SK-N-SH treated with all-trans-retinoic acid at 6 μM for 48 hours (cell line): Measurements from ENCODE around the gene LSR.

Source experiments
- ATAC-seq: fragments of 200-7000 bp; cut with Tn5 transposase; 3 replicates; pipeline ENCODE4 v1.9.1; 2020; ENCODE audit warnings: mild to moderate bottlenecking, moderate library complexity
- ARNTL ChIP-seq: fragments of 450-650 bp; formaldehyde crosslinking; IDR thresholded peaks from 2 replicates; pipeline ENCODE4 v1.5.0; 2020; ENCODE audit warnings: low read depth, mild to moderate bottlenecking, moderate library complexity, borderline replicate concordance
- BACH2 ChIP-seq: fragments of 250-450 bp; sonication (Bioruptor Pico); IDR thresholded peaks from 2 replicates; pipeline ENCODE4 v1.9.0; 2021; ENCODE audit warnings: mild to moderate bottlenecking, borderline replicate concordance
- CSRNP3 ChIP-seq: fragments of 250-450 bp; sonication (Bioruptor Pico); IDR thresholded peaks from 2 replicates; pipeline ENCODE4 v1.5.1; 2021; ENCODE audit warnings: mild to moderate bottlenecking, moderate library complexity
- ESRRG ChIP-seq: fragments of 250-450 bp; sonication (Bioruptor Pico); IDR thresholded peaks from 2 replicates; pipeline ENCODE4 v1.6.1; 2021; ENCODE audit warnings: mild to moderate bottlenecking
- GLIS3 ChIP-seq: fragments of 250-450 bp; sonication (Bioruptor Pico); IDR thresholded peaks from 2 replicates; pipeline ENCODE4 v1.5.0; 2020; ENCODE audit warnings: mild to moderate bottlenecking, moderate library complexity
- ISL1 ChIP-seq: fragments of 250-450 bp; sonication (Bioruptor Pico); IDR thresholded peaks from 2 replicates; pipeline ENCODE4 v2.1.2; 2022; ENCODE audit warnings: mild to moderate bottlenecking, moderate library complexity
- OSR1 ChIP-seq: fragments of 250-450 bp; sonication (Bioruptor Pico); IDR thresholded peaks from 2 replicates; pipeline ENCODE4 v1.8.0; 2022; ENCODE audit warnings: moderate library complexity, mild to moderate bottlenecking, inconsistent platforms
- POU6F1 ChIP-seq: fragments of 250-450 bp; sonication (Bioruptor Pico); IDR thresholded peaks from 2 replicates; pipeline ENCODE4 v1.8.0; 2021; ENCODE audit warnings: low read depth, mild to moderate bottlenecking, moderate library complexity, borderline replicate concordance
- PPARA ChIP-seq: fragments of 250-450 bp; sonication (Bioruptor Pico); IDR thresholded peaks from 2 replicates; pipeline ENCODE4 v1.5.0; 2020; ENCODE audit warnings: mild to moderate bottlenecking, borderline replicate concordance
- SNAI2 ChIP-seq: fragments of 250-450 bp; sonication (Bioruptor Pico); IDR thresholded peaks from 2 replicates; pipeline ENCODE4 v1.5.0; 2020; ENCODE audit warnings: mild to moderate bottlenecking, moderate library complexity
- TCF4 ChIP-seq: fragments of 250-450 bp; sonication (Bioruptor Pico); IDR thresholded peaks from 2 replicates; pipeline ENCODE4 v1.8.0; 2021; ENCODE audit warnings: mild to moderate bottlenecking, moderate library complexity, borderline replicate concordance
- TSHZ2 ChIP-seq: fragments of 250-450 bp; sonication (Bioruptor Pico); IDR thresholded peaks from 2 replicates; pipeline ENCODE4 v1.5.0; 2020; ENCODE audit warnings: mild to moderate bottlenecking, moderate library complexity
- ZC3H10 ChIP-seq: fragments of 250-450 bp; sonication (Bioruptor Pico); IDR thresholded peaks from 2 replicates; pipeline ENCODE4 v1.5.1; 2021; ENCODE audit warnings: mild to moderate bottlenecking, moderate library complexity
- ZFP3 ChIP-seq: fragments of 250-450 bp; sonication (Bioruptor Pico); IDR thresholded peaks from 2 replicates; pipeline ENCODE4 v1.5.0; 2020; ENCODE audit warnings: mild to moderate bottlenecking, moderate library complexity
- ZFP30 ChIP-seq: fragments of 450-650 bp; formaldehyde crosslinking; IDR thresholded peaks from 2 replicates; pipeline ENCODE4 v1.5.0; 2022; ENCODE audit warnings: mild to moderate bottlenecking, moderate library complexity
- ZNF70 ChIP-seq: fragments of 450-650 bp; formaldehyde crosslinking; IDR thresholded peaks from 2 replicates; pipeline ENCODE4 v1.5.0; 2020; ENCODE audit warnings: mild to moderate bottlenecking, moderate library complexity
- ZNF8 ChIP-seq: fragments of 450-650 bp; formaldehyde crosslinking; IDR thresholded peaks from 2 replicates; pipeline ENCODE4 v1.5.0; 2020; ENCODE audit warnings: mild to moderate bottlenecking, moderate library complexity
- TF ChIP-seq, protein P1 (sequence below): fragments of 250-450 bp; sonication (Bioruptor Pico); IDR thresholded peaks from 2 replicates; pipeline ENCODE4 v1.5.1; 2020; ENCODE audit warnings: low read depth, mild to moderate bottlenecking, moderate library complexity

The LSR gene

DNA sequence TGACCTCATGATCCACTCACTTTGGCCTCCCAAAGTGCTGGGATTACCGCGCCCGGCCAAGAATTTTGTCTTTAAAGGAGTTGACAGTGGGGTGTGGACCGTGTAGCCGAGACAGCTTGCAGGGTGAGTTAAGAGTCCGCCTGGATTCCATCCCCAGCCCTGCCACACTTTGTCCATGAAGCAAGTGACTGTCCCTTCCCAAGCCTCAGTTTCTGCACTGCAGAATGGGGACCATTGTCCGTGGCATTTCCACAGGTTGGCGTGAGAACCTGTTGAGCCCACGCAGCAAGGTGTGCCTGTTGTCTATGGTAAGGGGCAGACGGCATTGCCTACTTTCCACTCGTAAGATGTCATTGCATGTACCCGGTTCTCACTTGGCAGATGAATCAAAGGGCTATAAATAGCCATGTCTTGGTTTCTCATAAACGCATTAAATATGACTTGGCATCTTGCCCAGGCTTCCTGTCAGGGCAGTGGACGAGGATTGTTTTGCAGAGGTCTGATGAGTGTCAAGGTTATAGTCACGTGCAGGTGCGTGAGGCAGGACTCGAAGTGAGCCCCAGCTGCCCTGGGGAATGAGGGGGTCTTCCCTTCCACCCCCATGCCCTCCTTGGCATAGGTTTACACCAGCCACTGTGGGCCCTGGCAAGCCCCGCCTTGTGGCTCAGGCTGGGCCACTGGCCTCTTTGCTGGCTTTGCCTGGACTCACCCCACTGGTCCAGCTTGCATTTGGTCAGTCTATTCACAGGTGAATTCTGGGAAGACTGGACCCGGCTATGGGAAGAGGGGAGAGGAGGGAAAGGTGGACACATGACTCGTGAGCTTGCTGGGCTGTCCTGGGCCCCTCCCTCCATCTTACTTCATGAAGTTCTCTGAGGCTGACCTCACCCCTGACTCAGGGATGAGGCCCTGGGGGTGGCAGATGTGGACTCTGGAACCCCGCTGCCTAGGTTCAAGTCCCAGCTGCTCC is 34.9 kb upstream of the LSR start:
- TF ChIP-seq TSHZ2 (CRISPR knock-in tag) (peak; percentile 50; the same call in 1 of the 2 replicates), ISL1 (CRISPR knock-in tag) (no peak), OSR1 (CRISPR knock-in tag) (no peak)
- peak; percentile 87 for ATAC-seq

DNA sequence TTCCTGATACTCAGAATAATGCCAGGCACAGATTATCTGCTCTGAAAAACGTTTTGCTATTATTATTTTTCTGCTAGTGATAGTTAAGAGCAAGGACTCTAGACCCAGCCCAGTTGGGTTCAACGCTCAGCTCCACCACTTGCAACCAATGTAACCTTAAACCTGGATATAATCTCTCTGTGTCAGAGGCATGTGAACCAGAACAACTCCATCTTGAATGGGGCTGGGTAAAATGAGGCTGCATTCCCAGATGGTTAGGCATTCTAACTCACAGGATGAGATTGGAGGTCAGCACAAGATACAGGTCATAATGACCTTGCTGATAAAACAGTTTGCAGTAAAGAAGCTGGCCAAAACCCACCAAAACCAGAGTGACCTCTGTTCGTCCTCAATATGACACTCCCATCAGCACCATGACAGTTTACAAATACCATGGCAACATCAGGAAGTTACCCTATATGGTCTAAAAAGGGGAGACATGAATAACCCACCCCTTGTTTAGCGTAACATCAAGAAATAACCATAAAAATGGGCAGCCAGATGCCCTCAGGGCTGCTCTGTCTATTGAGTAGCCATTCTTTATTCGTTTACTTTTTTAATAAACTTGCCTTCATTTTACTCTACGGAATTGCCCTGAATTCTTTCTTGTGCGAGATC is 33.9 kb upstream of the LSR start:
- no peak for ATAC-seq
- TF ChIP-seq ISL1 (CRISPR knock-in tag): no peak
- TF ChIP-seq ZNF8: no peak
- TF ChIP-seq ARNTL: no peak
- no peak for TF ChIP-seq CSRNP3 (CRISPR knock-in tag)
- no peak for TF ChIP-seq ZFP3
- no peak for TF ChIP-seq POU6F1
- TF ChIP-seq BACH2: no peak
- no peak for TF ChIP-seq ZC3H10 (CRISPR knock-in tag)
- no peak for TF ChIP-seq OSR1 (CRISPR knock-in tag)
- TF ChIP-seq ESRRG (CRISPR knock-in tag): no peak
- no peak for TF ChIP-seq TSHZ2 (CRISPR knock-in tag)
- no peak for TF ChIP-seq ZFP30
- TF ChIP-seq PPARA (CRISPR knock-in tag): no peak
- no peak for TF ChIP-seq GLIS3 (CRISPR knock-in tag)
- TF ChIP-seq ZNF70: no peak

DNA sequence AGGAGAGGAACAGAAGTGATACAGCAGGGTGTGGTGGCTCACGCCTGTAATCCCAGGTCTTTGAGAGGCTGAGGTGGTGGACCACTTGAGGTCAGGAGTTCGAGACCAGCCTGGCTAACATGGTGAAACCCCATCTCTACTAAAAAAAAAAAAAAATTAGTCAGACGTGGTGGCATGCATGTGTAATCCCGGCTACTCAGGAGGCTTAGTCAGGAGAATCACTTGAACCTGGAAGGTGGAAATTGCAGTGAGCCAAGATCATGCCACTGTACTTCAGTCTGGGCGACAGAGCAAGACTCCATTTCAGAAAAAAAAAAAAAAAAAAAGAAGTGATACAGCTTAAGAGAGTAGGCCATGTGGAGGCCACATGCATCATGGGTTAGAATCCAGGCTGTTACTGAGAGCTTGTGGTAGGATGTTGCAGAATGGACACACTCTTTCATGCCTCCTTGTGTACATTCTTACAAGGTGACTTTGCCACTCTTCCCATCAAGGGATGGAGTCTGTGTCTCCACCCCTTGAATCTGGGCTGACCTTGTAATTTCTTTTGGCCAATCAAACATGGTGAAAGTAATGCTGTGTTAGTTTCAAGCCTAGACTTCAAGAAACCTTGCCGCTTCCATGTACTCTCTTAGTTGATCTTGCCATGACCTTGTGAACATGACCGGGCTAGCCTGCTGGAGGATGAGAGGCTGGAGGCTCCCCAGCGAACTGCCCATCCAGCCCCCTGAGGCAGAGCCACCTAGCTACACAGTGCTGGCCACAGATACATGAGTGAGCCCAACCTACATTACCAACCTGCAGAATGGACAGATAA is 32.6 kb upstream of the LSR start:
- no peak for TF ChIP-seq BACH2

GRCh38 chr19:35216833-35217648 is 31.8 kb upstream of the LSR start:
- no peak for ATAC-seq
- no peak for TF ChIP-seq ZNF8
- TF ChIP-seq ZFP3: no peak
- no peak for TF ChIP-seq SNAI2
- no peak for TF ChIP-seq GLIS3 (CRISPR knock-in tag)
- TF ChIP-seq ESRRG (CRISPR knock-in tag): no peak
- TF ChIP-seq BACH2: no peak
- no peak for TF ChIP-seq ZC3H10 (CRISPR knock-in tag)
- TF ChIP-seq TCF4: no peak
- TF ChIP-seq OSR1 (CRISPR knock-in tag): no peak
- TF ChIP-seq ISL1 (CRISPR knock-in tag): no peak
- TF ChIP-seq, protein P1, sequence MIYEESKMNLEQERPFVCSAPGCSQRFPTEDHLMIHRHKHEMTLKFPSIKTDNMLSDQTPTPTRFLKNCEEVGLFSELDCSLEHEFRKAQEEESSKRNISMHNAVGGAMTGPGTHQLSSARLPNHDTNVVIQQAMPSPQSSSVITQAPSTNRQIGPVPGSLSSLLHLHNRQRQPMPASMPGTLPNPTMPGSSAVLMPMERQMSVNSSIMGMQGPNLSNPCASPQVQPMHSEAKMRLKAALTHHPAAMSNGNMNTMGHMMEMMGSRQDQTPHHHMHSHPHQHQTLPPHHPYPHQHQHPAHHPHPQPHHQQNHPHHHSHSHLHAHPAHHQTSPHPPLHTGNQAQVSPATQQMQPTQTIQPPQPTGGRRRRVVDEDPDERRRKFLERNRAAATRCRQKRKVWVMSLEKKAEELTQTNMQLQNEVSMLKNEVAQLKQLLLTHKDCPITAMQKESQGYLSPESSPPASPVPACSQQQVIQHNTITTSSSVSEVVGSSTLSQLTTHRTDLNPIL (CRISPR knock-in tag): no peak
- no peak for TF ChIP-seq ZFP30
- no peak for TF ChIP-seq ZNF70
- no peak for TF ChIP-seq PPARA (CRISPR knock-in tag)
- TF ChIP-seq, all 23 proteins: peak for 0

More for the DNA sequence above, 32.6 kb upstream of the LSR start:
- ATAC-seq: no peak
